K562 (cell line): ENCODE measurements around the gene SEC16A. TPM values are rescaled to one million over a fixed set of nuclear protein-coding genes. Genes with fewer than 3 reads are reported as not detected.
A peak's percentile ranks its signal among the peaks of the same experiment; 100 is the strongest.

Experiments used
- ATAC-seq: fragments of 200-7000 bp; cut with Tn5 transposase; 3 replicates; pipeline ENCODE4 v1.9.1; 2020; ENCODE audit warnings: moderate library complexity
- BruUV-seq: library from RNA; stranded (reverse); fragments of 400-500 nt; replicated peaks from 2 replicates; lab custom pipeline; 2021; lab: Mats Ljungman, UMichigan
- CTCF ChIA-PET: fragments of 300-600 bp; formaldehyde crosslinking; extraction: SDS; loops from one replicate; lab custom pipeline; 2021; ENCODE audit warnings: low intra/inter-chr PET ratio; lab: Yijun Ruan, JAX
- POLR2A ChIA-PET: fragments of 300-600, 350-650 bp; sonication (Branson Sonifier 250); formaldehyde crosslinking; extraction: SDS; loops from one replicate; lab custom pipeline; 2021; ENCODE audit warnings: antibody characterized with exemption, inconsistent platforms; lab: Yijun Ruan, JAX
- DNase-seq, 4 experiments: peaks; one replicate each; pipeline versions ENCODE4 v3.0.0 to v3.0.0-alpha.2; 2011 to 2018; ENCODE audit warnings: low spot score in 3 of 4, mixed read lengths in 3 of 4; ENCODE audit errors: extremely low read depth in 1 of 4
- FAIRE-seq: peaks from 2 replicates; lab custom pipeline; 2011; peaks lifted over from hg19 to GRCh38; lab: Jason Lieb, UNC
- H2AFZ ChIP-seq: 2 replicates; pipeline ENCODE4 v1.6.0; 2011; ENCODE audit warnings: low read depth, low read length, control low read depth, inconsistent platforms
- H3K27ac ChIP-seq: fragments of 200-600 bp; 3 replicates; pipeline ENCODE4 v1.8.0; 2011; ENCODE audit warnings: low read depth, mild to moderate bottlenecking, control low read depth, inconsistent platforms, low read length, moderate library complexity, mixed read lengths; ENCODE audit errors: extremely low read depth
- H3K27me3 ChIP-seq, 2 experiments: fragments of 300-600 bp in 1 of 2; 2 replicates in 1 of 2; 3 replicates in 1 of 2; pipeline versions ENCODE4 v1.6.0 to v1.8.0; 2011; ENCODE audit warnings: inconsistent platforms in 2 of 2, low read length in 2 of 2, mild to moderate bottlenecking in 1 of 2, mixed read lengths in 1 of 2, moderate library complexity in 1 of 2; ENCODE audit not compliant: control insufficient read depth in 2 of 2, insufficient read depth in 2 of 2
- H3K36me3 ChIP-seq: fragments of 300-600 bp; 3 replicates; pipeline ENCODE4 v1.8.0; 2011; ENCODE audit warnings: mild to moderate bottlenecking, low read length, inconsistent platforms; ENCODE audit not compliant: control insufficient read depth, insufficient read depth
- H3K4me1 ChIP-seq, 2 experiments: fragments of 200-600 bp in 1 of 2; replicated peaks in 1 of 2; 2 replicates in 1 of 2; 3 replicates in 1 of 2; pipeline versions ENCODE4 v1.5.1 to v1.8.0; 2011; ENCODE audit warnings: inconsistent platforms in 2 of 2, low read length in 2 of 2, mild to moderate bottlenecking in 1 of 2, mixed read lengths in 1 of 2, moderate library complexity in 1 of 2; ENCODE audit not compliant: control insufficient read depth in 2 of 2, insufficient read depth in 2 of 2
- H3K4me2 ChIP-seq: 2 replicates; pipeline ENCODE4 v1.6.1; 2011; ENCODE audit warnings: low read length, control low read depth, inconsistent platforms, mixed read lengths; ENCODE audit not compliant: insufficient read depth
- H3K4me3 ChIP-seq: fragments of 200-600 bp; sonication (generic), shearing (Covaris generic); 2 replicates; pipeline ENCODE4 v1.5.1; 2016; ENCODE audit warnings: control low read depth, inconsistent platforms
- H3K79me2 ChIP-seq: fragments of 200-600 bp; 3 replicates; pipeline ENCODE4 v1.8.0; 2011; ENCODE audit warnings: low read length, inconsistent platforms; ENCODE audit not compliant: control insufficient read depth, insufficient read depth
- H3K9ac ChIP-seq, 2 experiments: 2 replicates each; pipeline versions ENCODE4 v1.6.0 to v1.6.1; 2011; ENCODE audit warnings: low read depth in 2 of 2, low read length in 2 of 2, control low read depth in 1 of 2, inconsistent platforms in 1 of 2, mild to moderate bottlenecking in 1 of 2, mixed read lengths in 1 of 2; ENCODE audit not compliant: insufficient read depth in 1 of 2
- H3K9me1 ChIP-seq: one replicate; pipeline ENCODE4 v1.6.0; 2011; ENCODE audit warnings: inconsistent platforms, mild to moderate bottlenecking, low read length, moderate library complexity; ENCODE audit not compliant: control insufficient read depth, insufficient read depth
- H3K9me3 ChIP-seq: replicated peaks from 2 replicates; pipeline ENCODE4 v1.5.1; 2011; ENCODE audit warnings: low read depth, low read length, inconsistent platforms; ENCODE audit not compliant: control insufficient read depth, insufficient read depth
- H4K20me1 ChIP-seq: replicated peaks from 2 replicates; pipeline ENCODE4 v1.6.1; 2011; ENCODE audit warnings: low read length, inconsistent platforms, mixed read lengths; ENCODE audit not compliant: control insufficient read depth, insufficient read depth
- ETV5 ChIP-seq: sonication (generic); formaldehyde crosslinking; IDR thresholded peaks from 2 replicates; pipeline ENCODE4 v1.4.0; 2020; ENCODE audit warnings: low read depth, mild to moderate bottlenecking, missing genetic modification reagents
- POLR2G ChIP-seq: fragments of 200-400 bp; formaldehyde crosslinking; IDR thresholded peaks from 2 replicates; pipeline ENCODE4 v1.6.1; 2017; ENCODE audit warnings: low read depth, mild to moderate bottlenecking, antibody characterized with exemption, low read length, moderate library complexity
- RBFOX2 ChIP-seq: fragments of 200-400 bp; formaldehyde crosslinking; IDR thresholded peaks from 2 replicates; pipeline ENCODE4 v1.6.1; 2017; ENCODE audit warnings: low read depth, mild to moderate bottlenecking, low read length, moderate library complexity
- ZFP1 ChIP-seq: fragments of 450-650 bp; formaldehyde crosslinking; IDR thresholded peaks from 2 replicates; pipeline ENCODE4 v1.4.0; 2020; ENCODE audit warnings: mild to moderate bottlenecking, mixed read lengths
- ZNF212 ChIP-seq: fragments of 450-650 bp; formaldehyde crosslinking; IDR thresholded peaks from 2 replicates; pipeline ENCODE4 v1.4.0; 2020; ENCODE audit warnings: mild to moderate bottlenecking
- WGBS: fragments of 100-300 bp; shearing (Covaris generic); methylation state at CpG from one replicate; pipeline ENCODE4 v1.1.6; 2016; ENCODE audit warnings: low coverage, mixed read lengths; ENCODE audit not compliant: insufficient coverage; ENCODE audit errors: missing lambda C conversion rate; 5-methylcytosine and 5-hydroxymethylcytosine counted together
- in situ Hi-C: fragments of 300-500 bp; cut with MboI; formaldehyde crosslinking; loops from 4 replicates; pipeline ENCODE4 v1.15.0; 2018; ENCODE audit warnings: inconsistent platforms, mixed read lengths
- intact Hi-C: fragments of 100-400 bp; cut with micrococcal nuclease; formaldehyde crosslinking; loops from 2 replicates; pipeline ENCODE4 v1.14.2; 2022
- polyA plus RNA-seq, 8 experiments: library from polyadenylated mRNA; depleted of rRNA in 4 of 8; stranded (reverse) in 5 of 8; unstranded in 3 of 8; fragments of >200 nt; fragmentation: Nextera tagmentation in 2 of 8; fragmentation: Illumina TruSeq in 1 of 8; extraction: Ambion mirVana in 2 of 8; extraction: Trizol in 1 of 8; gene quantifications; 2 replicates each; pipeline versions ENCODE4 v1.2.1 to v1.2.3, GENCODE V29; 2011 to 2014; ENCODE audit warnings: inconsistent platforms in 1 of 8, missing spikeins in 1 of 8
- total RNA-seq, 7 experiments: library from RNA; depleted of rRNA in 6 of 7; stranded (reverse); fragments of >200 nt in 6 of 7; fragmentation: Illumina TruSeq in 2 of 7; extraction: Trizol in 2 of 7; gene quantifications; 2 replicates each; pipeline versions ENCODE4 v1.2.1 to v1.2.3, GENCODE V29; 2011 to 2021; ENCODE audit warnings: low replicate concordance in 1 of 7

Gene SEC16A
- total and polyA plus RNA-seq, 9 of the 15 experiments (the other 6 are each of a cell fraction or from before 2014, with no cell fraction given) = 8.3 to 62.8 (median 14.0) TPM

GRCh38 chr9:136403538-136403914 is 79.3 kb downstream of the SEC16A start (continued):
- no peak for TF ChIP-seq ETV5 (CRISPR knock-in tag)

- TF ChIP-seq RBFOX2 (peak; percentile 53), POLR2G (peak; percentile 63), ZNF212 (no peak), ZFP1 (CRISPR knock-in tag) (no peak)
- no peak overlapping the region for H3K9ac ChIP-seq
- POLR2A ChIA-PET = interaction anchor here (0.6 to 1.1 kb wide), 6 partner anchors 8 to 731 kb away, joined by 3 to 4 read pairs (median 3); no protein-coding TSS in a partner anchor
- FAIRE-seq (no peak), DNase-seq (no peak), ATAC-seq (no peak)
- H4K20me1 ChIP-seq = no peaks in the 10 kb centered on the region; the same call in 1 of the 2 replicates
- no peak overlapping the region for H3K27ac ChIP-seq
- BruUV-seq = no TSS peak
- CTCF ChIA-PET = interaction anchor here (0.7 to 1.0 kb wide), 2 partner anchors 61 to 63 kb away, joined by 3 read pairs; no protein-coding TSS in a partner anchor
- no peaks in the 10 kb centered on the region for H3K9me1 ChIP-seq
- H3K79me2 ChIP-seq = peaks cover 31% of the 10 kb centered on the region
- peaks cover 71% of the 10 kb centered on the region for H3K36me3 ChIP-seq
- in situ Hi-C loops = no loop called here
- WGBS = 86% methylated on average over 11 of the region's 13 CpGs
- H3K4me2 ChIP-seq = no peak overlapping the region
- no peak overlapping the region for H2AFZ ChIP-seq
- no peaks in the 10 kb centered on the region for H3K9me3 ChIP-seq
- no peak overlapping the region for H3K4me3 ChIP-seq
- no peaks in the 10 kb centered on the region for H3K27me3 ChIP-seq
- intact Hi-C loops = no loop called here
- H3K4me1 ChIP-seq = peaks cover 7 to 44% of the 10 kb centered on the region in 2 experiments; a peak in 4 of 5 replicates
These were observed 80.8 kb downstream of the SEC16A start for GRCh38 chr9:136402067-136402466.
